ENCODE results near the gene PLEKHF1.

PLEKHF1 gene

DNA sequence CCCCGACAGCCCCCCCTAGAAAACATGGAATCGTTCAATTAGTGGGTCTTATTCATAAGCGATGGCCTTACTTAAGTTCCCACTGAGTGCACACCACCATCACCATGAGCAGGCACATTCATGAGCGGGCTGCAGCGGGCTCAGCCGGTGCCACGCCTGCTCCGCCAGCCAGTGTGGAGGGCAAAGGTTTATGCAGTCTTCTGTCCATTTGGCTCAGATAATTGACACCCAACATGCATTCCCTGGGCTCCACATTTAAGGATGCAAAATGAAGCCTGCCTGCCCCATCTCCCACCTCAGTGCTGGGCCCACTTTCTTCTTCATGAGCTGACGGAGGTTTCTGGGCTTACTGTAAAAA lies 37.7 kb downstream of the PLEKHF1 start:
- Histone ChIP-seq H3K27me3 (ENCODE audit: control insufficient read depth, low read length) (no peaks in the 10 kb centered on the region), H4K20me1 (ENCODE audit: control insufficient read depth, insufficient read depth, low read depth, low read length) (no peaks in the 10 kb centered on the region)

DNA sequence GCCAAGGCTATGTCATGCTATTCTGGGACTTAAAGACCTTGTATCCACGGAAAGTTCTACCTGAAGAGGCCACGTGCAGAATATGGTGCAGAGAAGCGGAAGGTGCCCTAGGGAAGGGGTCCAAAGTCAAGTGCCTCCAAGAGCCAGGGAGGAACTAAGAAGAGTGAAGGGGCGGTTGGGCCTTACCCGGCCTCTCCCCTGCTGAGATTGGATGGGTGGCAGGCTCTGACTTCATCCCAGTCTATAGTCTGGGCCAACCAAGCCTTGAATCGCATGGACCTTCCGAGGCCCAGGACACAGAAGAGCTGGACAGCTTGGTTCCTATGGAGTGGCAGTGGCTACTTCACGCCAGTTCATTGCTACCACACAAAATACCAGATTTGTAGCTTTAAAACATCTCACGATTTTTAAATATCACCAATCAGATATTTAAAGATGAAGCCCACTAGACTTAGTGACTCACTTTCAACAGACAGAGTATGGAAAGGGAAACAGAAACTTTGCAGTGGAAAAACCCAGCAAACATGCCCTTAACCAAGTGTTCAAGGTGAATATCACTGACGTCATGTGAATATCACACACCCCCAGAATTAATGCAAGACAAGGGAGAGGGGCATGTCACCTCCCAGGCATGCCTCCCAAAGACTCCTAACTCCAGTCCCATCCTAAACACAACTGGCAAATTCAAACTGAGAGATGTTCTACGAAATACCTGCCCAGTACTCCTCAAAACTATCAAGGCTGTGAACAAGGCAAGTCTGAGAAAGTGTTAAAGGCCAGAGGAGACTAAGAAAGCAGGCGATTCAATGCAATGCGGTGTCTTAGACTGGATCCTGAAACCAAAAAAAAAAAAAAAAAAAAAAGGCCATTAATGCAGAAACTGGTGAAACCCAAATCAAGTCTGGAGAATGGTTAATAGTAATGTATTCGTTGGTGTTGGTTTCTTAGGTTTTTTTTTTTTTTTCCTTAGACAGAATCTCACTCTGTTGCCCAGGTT lies 39.6 kb downstream of the PLEKHF1 start:
- Histone ChIP-seq H3K27me3 (ENCODE audit: control insufficient read depth, low read length) (no peaks in the 10 kb centered on the region), H3K4me1 (ENCODE audit: control insufficient read depth, low read length) (peaks cover 3% of the 10 kb centered on the region), H3K4me3 (ENCODE audit: low read length) (no peak overlapping the region), H3K36me3 (ENCODE audit: control insufficient read depth, low read length) (0 out of 2 replicates have a peak, but pooled peaks cover 3% of the 10 kb centered on the region), H4K20me1 (ENCODE audit: control insufficient read depth, insufficient read depth, low read depth, low read length) (no peaks in the 10 kb centered on the region), H3K4me2 (ENCODE audit: low read length) (no peak overlapping the region), H3K9me2 (replicated peaks; ENCODE audit: control insufficient read depth, low read length) (no peaks in the 10 kb centered on the region), H3K79me2 (ENCODE audit: control insufficient read depth, low read length) (no peaks in the 10 kb centered on the region; the same call in 1 of the 2 replicates), H3F3A (ENCODE audit: control insufficient read depth, insufficient read depth) (no peaks in the 10 kb centered on the region), H3K27ac (ENCODE audit: low read depth, low read length) (no peak overlapping the region), H3K9me3 (ENCODE audit: control insufficient read depth, insufficient read depth, low read length) (no peaks in the 10 kb centered on the region)
- TF ChIP-seq EZH2phosphoT487 (IDR thresholded peaks at IDR 0.05; ENCODE audit: borderline replicate concordance, low read length) (no peak), CTCF (IDR thresholded peaks at IDR 0.05; ENCODE audit: low read depth, low read length, poor library complexity, severe bottlenecking) (no peak)

More for the DNA sequence above, 37.7 kb downstream of the PLEKHF1 start:
- H3K9me2 ChIP-seq (replicated peaks; ENCODE audit: control insufficient read depth, low read length), result no peaks in the 10 kb centered on the region
- no peak overlapping the region for H3K4me2 ChIP-seq (ENCODE audit: low read length)
- no peak overlapping the region for H3K27ac ChIP-seq (ENCODE audit: low read depth, low read length)
- no peaks in the 10 kb centered on the region for H3K4me1 ChIP-seq (ENCODE audit: control insufficient read depth, low read length)
- no peaks in the 10 kb centered on the region for H3F3A ChIP-seq (ENCODE audit: control insufficient read depth, insufficient read depth)
- no peaks in the 10 kb centered on the region for H3K79me2 ChIP-seq (ENCODE audit: control insufficient read depth, low read length)
- H3K4me3 ChIP-seq (ENCODE audit: low read length), result no peak overlapping the region
- no peaks in the 10 kb centered on the region for H3K9me3 ChIP-seq (ENCODE audit: control insufficient read depth, insufficient read depth, low read length)
- no peak for TF ChIP-seq EZH2phosphoT487 (IDR thresholded peaks at IDR 0.05; ENCODE audit: borderline replicate concordance, low read length)
- TF ChIP-seq CTCF (IDR thresholded peaks at IDR 0.05; ENCODE audit: low read depth, low read length, poor library complexity, severe bottlenecking), result no peak
- 0 out of 2 replicates have a peak, but pooled peaks cover 3% of the 10 kb centered on the region for H3K36me3 ChIP-seq (ENCODE audit: control insufficient read depth, low read length)

DNA sequence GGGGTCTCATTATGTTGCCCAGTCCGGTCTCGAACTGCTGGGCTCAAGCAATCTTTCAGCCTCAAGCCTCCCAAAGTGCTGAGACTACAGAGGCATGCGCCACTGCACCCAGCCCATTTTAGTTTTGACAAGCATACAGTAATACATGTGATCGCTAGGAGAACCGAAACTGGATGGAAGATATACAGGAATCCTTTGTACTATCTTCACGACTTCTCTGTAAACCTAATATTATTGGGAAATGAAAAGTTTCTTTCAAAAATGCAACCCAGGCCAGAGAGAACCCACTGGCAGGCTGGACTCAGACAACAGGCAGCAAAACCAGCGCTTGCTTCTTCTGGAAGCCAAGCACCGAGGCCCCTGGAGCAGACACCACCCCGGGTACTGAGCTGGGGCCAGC lies 40.4 kb downstream of the PLEKHF1 start:
- Histone ChIP-seq H3K9me2 (replicated peaks; ENCODE audit: control insufficient read depth, low read length) (no peaks in the 10 kb centered on the region), H4K20me1 (ENCODE audit: control insufficient read depth, insufficient read depth, low read depth, low read length) (no peaks in the 10 kb centered on the region), H3K27me3 (ENCODE audit: control insufficient read depth, low read length) (no peaks in the 10 kb centered on the region), H3K27ac (ENCODE audit: low read depth, low read length) (no peak overlapping the region), H3K4me2 (ENCODE audit: low read length) (no peak overlapping the region), H3F3A (ENCODE audit: control insufficient read depth, insufficient read depth) (no peaks in the 10 kb centered on the region), H3K4me1 (ENCODE audit: control insufficient read depth, low read length) (peaks cover 7% of the 10 kb centered on the region), H3K9me3 (ENCODE audit: control insufficient read depth, insufficient read depth, low read length) (no peaks in the 10 kb centered on the region), H3K79me2 (ENCODE audit: control insufficient read depth, low read length) (peaks cover 4% of the 10 kb centered on the region; the same call in 1 of the 2 replicates), H3K4me3 (ENCODE audit: low read length) (no peak overlapping the region), H3K36me3 (ENCODE audit: control insufficient read depth, low read length) (0 out of 2 replicates have a peak, but pooled peaks cover 3% of the 10 kb centered on the region)
- TF ChIP-seq CTCF (IDR thresholded peaks at IDR 0.05; ENCODE audit: low read depth, low read length, poor library complexity, severe bottlenecking) (no peak), EZH2phosphoT487 (IDR thresholded peaks at IDR 0.05; ENCODE audit: borderline replicate concordance, low read length) (no peak)

Measured in DOHH2 (cell line).